Right kidney (tissue), 1 donor: ENCODE measurements around the gene CTSF.
"Not testable (repeated sequence)": the region's sequence is repeated elsewhere in the genome, so short reads cannot be mapped to it uniquely, and the experiment has no call there.

Experiments
- DNase-seq: peaks from one replicate; pipeline ENCODE4 v3.0.0-alpha.2; 2016

The CTSF gene

DNA sequence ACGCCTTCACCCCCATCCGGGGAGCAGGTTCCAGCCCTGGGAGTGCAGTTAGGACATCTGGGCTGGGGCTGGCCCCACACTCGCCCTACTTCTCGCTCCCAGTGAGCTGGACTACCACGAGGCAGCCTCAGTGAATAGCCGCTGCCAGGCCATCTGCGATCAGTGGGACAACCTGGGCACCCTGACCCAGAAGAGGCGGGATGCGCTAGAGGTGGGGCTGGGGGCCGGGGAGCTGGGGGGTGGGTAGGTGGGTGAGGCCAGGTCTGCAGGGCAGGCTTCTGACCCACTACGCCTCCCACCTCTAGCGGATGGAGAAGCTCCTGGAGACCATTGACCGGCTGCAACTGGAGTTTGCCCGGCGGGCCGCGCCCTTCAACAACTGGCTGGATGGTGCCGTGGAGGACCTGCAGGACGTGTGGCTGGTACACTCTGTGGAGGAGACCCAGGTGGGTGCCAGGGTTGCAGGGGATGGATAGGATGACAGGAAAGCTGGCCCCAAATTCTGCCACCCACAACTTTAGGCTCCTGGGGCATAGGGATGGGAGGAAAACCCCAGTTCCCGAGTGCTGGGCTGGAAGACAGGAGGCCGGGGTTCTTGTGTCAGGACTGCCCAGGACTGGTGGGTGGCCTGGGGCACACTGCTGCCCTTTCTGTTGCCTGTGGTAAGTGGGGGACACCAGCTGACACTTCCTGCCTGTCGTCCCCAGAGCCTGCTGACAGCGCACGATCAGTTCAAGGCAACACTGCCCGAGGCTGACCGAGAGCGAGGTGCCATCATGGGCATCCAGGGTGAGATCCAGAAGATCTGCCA, 8.3 kb downstream of the CTSF start:
- DNase-seq = no peak

DNA sequence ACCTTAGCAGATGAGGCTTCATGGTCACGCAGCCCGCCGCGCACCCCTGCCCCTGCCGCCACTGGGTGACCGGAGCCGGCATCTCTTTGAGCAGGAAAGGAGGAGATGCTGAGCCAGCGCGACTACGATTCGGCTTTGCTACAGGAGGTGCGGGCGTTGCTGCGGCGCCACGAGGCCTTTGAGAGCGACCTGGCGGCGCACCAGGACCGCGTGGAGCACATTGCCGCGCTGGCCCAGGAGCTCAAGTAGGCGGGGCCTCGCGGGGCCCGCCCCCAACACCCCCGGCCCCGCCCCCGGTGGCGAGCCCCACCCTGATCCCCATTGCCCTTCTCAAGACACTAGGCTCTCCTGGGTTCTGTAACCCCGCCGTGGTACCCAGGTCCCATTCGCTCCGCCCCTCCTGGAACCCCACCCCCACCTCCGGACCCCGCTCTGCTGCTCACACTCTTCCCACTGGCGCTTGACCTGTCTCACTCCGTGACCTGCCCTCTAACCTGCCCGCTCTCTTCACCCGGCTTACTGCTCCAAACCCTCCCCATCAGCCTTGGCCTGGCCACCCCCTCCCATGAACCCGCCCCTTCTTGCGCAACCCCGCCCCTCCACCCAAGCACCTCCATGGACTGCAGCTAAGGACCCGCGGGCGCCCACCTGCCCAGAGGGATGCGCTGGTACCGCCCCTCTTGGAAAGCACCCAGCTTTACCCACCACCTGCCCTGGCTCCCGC, 9.1 kb downstream of the CTSF start:
- DNase-seq = no peak

DNA sequence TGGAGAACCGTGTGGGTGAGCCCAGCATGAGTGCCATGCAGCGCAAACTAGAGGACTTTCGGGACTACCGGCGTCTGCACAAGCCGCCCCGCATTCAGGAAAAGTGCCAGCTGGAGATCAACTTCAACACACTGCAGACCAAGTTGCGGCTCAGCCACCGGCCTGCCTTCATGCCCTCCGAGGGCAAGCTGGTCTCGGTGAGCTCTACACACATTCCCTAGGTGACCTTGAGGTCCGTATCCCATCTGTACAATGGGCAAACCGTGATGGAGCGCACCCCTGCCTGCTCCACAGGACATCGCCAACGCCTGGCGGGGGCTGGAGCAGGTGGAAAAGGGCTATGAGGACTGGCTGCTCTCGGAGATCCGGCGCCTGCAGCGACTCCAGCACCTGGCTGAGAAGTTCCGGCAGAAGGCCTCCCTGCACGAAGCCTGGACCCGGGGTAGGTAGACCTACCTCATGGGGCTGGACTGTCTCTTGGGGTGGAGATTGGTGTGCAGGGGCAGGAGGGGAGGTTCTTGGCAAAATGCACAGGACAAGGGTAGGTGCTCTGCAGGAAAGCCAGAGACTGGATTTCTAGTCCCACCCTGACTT, 10.6 kb downstream of the CTSF start:
- DNase-seq = no peak

DNA sequence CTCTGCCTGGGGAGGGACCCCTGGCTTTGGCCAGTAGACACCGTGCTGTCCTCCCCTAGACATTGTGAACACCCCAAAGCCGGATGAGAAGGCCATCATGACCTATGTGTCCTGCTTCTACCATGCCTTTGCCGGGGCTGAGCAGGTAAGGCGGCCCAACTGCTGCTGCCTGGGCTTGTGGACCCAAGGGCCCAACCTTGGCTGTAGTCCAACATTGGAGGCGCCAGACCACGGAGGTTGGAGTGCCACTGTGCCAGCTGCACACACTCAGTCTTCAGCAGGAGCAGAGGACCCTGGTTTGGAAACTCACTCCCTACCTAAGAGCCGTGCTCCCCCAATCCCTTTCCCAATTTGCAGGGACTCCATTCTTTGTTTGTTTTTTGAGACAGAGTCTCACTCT, 12.3 kb downstream of the CTSF start:
- no peak for DNase-seq

DNA sequence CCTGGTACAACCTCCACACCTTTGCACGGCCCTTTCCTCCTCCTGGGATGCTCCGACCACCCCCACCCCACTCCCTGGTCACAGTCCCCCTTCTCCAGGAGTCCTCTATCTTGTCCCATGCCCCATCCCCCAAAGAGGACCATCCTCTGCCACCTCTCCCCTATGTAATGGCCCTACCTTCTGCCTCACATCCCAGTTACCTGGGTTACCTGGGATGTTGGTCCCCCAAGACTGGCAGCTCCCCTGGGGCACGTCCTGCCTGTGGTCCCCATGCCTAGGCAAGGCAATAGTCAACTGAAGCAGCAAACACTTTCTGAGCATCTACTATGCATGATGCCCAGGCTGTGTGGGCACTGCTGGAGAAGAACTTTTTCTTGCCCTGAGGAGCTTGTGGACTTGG, 13.0 kb downstream of the CTSF start:
- DNase-seq = no peak

DNA sequence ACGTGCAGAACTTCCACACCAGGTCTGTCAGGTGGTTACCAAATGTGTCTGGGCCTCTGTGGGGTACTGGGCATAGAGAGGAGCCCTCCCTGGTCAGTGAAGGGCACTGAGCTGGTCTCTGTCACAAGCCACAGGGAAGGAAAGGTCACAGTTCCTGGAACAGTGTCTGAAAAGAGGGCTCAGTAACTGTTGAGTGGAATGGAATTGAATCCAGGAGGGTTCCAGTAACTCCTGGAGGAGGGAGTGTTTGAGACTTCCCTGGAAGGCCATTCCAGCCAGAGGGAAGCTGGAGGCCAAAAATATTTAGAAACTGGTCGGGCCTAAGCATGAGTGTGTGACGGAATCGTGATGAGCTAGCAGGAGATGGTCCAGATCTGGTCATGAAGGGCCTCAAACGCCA, 13.8 kb downstream of the CTSF start:
- DNase-seq = no peak

DNA sequence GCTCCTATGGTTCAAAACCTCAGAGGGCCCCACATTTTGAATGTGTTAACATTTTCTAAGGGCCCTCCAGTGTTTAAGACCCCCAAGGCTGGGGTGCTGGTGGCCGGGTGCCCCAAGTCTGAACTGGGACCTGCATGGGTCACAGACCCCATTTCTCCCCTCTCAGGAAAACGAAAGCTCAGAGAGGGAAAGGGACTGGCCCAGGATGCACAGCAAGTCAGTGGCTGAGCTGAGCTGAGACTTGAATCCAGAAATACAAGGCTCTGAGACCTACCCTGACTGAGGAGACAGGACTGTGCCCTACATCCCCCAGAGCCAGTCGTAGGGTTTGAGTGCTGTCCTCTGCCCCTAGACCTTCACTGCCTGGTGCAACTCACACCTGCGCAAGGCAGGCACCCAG, 17.5 kb downstream of the CTSF start:
- DNase-seq = no peak

DNA sequence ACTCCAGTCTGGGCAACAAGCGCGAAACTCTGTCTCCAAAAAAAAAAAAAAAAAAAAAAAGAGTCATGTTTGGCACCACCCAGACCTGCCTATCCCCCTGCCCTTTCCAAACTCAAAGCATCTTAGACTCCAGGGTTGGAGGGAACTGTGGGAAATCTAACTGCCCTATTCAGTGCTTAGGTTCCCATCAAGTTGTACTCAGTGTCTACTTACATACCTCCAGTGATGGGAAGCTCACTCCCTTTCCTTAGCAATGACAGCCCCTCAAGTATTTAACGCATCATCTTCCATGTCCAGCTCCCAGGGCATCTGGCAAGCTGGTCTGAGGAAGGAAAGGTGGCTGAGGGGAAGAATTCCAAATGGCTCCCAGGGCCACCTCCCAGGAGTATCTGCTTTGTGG, 18.7 kb downstream of the CTSF start:
- no peak for DNase-seq

DNA sequence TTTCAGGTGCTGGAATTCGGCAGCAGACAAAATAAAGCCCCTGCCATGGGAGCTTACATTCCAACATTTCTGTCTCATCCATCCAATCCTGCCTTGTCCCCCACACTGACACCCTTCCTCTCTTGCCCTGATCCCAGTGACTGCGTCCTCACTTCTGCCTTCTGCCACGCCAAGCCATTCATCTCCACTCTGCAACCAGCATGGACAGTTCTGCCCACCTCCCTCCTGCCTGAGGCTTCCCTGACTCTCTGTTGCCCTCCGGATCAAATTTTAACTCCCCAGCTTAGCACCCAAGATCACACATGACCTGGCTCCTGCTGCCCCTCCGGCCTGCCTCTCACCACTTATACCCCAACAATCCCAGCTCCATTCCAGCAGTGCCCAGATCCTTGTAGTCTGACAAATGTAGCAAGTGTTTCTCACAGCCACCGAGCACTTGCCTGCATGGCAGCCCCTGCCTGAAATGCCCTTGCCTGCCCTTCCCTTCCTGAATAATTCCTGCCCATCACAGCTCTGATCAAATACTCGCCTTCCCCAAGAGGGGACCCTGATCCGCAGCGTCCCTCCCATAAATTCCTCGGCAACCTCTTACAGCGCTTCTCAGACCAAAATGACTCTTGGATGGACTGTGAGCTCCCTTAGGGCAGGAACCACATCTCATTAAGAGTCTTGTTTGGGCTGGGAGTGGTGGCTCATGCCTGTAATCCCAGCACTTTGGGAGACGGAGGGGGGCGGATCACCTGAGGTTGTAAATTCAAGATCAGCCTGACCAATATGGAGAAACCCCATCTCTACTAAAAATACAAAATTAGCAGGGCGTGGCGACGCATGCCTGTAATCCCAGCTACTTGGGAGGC, 19.4 kb downstream of the CTSF start:
- no peak for DNase-seq

DNA sequence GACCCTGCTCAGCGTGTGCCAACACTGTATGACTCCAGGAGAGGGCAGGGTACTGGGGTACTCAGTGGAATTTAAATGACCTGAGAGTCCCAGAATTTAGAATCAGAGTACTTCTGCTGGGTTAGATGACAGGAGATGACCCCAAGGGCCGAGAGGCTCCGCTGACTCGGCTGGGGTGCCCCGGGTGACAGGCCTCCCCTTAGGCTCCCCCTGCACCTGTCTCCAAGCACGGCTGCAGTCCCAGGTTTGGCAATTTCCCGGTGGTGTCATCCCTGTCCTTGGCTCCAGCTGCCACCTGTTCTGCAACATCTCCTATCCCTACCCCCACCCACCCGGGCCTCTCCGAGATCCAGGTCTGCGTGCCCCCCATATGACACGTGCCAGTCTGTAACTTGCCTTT, 20.4 kb downstream of the CTSF start:
- no peak for DNase-seq

DNA sequence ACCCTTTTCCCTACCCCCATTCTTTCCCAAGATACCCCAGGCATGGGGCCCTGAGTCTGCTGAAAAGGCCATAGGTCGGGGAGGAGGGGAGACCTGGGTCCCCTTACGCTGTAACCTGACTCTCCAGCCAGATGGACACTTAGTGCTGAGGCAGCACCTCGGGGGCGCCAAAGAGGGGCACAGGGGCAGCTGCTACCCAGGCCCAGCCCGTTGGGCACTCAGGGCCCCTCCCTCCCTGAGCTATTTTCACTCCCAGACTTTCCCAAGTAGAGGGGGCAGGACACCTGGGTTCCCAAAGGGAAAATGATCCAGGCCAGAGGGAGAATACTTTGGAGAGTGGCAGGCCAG, 20.8 kb downstream of the CTSF start:
- DNase-seq = peak; percentile 26

DNA sequence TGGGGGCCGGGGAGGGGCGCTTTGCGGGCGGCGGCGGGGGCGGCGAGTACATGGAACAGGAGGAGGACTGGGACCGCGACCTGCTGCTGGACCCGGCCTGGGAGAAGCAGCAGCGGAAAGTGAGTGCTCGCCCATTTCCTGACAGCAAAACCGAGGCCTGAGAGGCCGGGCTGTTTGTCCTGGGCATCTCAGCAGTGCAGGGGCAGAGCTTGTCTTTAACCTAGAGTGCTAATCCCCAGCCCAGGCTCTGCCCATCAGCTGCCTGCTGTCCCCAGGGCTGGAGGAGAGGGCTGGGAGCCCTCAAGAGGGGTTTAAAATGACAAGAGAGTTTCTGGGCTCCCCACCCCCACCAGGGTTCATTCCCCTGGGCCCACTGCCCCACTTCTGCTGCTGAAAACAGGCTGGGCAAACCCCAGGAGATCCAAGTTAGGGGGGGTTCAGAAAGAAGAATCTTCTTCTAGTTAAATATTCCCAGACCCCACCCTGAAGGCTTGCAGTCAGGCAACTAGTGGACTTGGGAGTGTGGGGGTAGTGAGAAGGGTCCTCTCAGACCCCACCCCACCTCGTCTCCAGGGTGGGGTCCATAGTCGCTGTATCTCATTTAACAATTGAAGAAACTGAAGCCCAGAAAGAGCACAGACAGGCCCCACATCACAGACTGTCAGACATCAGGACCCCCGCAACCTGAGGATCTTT, 21.3 kb downstream of the CTSF start:
- peak; percentile 25 for DNase-seq

DNA sequence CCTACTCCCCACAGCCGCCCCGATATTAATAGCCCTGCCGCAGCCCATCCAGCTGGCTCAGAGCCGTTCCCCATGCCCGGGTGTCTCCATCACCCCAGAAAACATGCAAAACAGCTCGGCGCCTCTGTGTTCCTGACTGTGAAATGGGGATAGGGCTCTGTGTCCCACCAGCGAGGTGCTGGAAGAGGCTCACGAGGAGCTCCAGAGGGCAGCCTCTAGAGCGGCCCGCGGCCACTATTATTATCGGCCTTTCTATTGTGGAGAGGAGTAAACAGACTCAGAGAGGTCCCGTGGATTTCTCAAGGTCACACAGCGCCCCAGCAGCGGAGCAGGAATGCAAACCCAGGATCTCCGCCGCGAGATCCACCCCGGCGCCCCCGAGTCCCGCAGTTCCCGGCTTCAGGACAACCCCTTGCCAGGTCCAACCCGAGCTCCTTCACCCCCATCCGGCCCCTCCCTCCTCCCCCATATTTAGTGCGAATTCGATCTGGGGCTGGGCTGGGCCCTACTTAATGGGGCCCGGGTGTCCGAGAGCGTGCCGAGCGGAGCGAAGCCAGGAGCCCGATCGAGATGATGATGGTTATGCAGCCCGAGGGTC, 21.9 kb downstream of the CTSF start, which contains the start of gene ACTN3:
Gene ACTN3 (plus strand): TSS at position 536 of the 598 bp plus-strand sequence. CDS start 35 bp downstream, at position 571.
- no peak for DNase-seq

DNA sequence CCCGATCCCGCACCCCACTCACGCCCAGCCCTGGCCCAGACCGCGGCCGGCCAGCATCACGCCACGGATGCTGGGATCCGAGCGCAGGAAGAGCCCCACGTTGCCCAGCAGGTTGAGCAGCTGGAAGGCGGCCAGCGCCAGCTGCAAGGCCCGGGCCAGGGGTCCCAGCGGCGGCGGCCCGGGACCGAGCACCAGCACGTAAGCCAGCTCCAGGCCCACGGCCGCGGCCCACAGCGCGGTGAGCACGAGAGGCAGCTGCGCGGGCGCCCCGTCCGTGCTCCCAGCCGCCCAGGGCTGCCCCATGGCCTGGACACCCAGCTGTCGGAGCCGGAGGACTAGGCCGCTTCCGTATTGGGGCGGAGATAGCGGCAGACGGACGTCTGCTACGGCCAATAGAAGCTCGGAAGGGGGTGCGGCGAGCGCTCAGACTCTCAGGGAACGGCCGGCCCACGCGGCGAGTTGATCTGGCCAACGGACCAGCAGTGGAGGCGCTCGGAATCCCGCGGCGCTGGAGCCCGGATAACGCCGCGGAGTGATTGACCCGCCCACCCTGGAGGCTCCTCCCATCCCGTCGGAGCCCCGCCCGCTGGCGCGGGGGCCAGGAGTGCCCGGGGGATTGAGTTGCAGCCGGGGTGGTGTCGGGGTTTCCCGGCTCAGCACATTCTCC, 22.6 kb downstream of the CTSF start, which contains the start of gene ZDHHC24:
Gene ZDHHC24 (minus strand): TSS at position 348 of the 667 bp plus-strand sequence. CDS start 45 bp downstream, at position 303.
- peak; percentile 96 for DNase-seq

DNA sequence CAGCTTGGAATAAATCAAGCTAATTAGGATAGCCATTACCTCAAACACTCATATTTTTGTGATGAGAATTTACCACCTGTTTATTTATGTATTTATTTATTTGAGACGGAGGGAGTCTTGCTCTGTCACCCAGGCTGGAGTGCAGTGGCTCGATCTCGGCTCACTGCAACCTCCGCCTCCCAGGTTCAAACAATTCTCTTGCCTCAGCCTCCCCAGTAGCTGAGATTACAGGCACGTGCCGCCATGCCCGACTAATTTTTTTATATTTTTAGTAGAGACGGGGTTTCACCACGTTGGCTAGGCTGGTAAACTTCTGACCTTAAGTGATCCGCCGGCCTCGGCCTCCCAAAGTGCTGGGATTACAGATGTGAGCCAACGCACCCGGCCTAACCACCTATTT, 23.5 kb downstream of the CTSF start:
- not testable (repeated sequence) for DNase-seq

DNA sequence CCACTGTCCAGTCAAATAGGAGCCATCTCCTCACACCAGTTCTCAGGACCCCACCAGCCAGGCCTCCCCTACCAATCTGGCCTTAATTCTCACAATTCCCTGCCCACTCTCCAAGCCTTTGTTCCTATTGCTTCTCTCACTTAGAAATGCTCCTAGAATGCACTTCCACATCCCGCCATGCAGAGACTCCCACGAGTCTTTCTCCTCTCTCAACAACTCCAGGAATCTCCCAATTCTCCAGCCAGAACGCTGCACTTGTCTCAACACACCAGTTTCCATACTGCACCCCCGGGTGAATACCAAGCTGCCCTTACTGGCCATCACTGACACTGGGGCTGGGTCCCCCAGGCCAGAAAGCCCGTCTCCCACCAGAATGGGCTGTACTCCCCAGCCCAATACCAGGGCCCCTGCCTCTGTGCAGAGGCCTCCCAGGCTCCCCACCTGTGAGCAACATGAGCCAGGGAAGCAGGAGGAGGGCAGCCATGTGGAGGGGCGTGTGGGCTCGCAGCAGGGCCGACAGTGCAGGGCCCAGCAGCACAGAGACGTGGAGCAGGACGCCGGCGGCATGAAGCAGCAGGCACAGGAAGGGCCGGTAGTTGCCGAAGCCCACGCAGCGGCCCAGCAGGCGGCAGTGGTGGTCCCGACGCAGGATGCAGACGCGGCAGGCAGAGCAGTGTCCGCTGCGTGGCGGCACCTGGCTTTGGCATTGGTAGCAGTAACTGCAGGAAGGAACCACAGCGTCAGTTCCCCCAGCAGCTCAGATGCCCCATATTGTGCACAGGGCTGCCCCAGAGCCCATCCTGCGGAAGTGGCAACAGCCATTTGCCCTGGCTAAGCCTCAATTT, 24.9 kb downstream of the CTSF start:
- peak; percentile 68 for DNase-seq

DNA sequence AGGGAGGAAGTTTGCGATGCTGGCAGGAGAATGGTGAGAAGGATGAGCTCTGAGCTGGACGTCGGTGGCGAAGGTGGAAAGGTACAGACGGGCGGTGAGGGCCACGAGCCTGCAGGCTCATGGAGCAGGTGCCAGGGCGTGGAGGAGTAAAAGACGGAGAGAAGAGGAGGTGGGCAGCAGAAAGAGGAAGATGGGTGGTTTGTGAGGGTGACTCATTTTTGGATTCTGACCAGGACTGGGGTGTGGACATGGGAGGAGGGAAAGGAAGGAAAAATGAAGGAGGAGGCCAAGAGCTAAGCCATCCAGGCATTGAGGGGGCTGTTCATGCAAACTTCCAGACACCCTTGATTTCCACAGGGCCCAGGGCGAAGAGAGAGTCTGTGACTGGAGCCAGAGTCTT, 26.0 kb downstream of the CTSF start:
- no peak for DNase-seq

DNA sequence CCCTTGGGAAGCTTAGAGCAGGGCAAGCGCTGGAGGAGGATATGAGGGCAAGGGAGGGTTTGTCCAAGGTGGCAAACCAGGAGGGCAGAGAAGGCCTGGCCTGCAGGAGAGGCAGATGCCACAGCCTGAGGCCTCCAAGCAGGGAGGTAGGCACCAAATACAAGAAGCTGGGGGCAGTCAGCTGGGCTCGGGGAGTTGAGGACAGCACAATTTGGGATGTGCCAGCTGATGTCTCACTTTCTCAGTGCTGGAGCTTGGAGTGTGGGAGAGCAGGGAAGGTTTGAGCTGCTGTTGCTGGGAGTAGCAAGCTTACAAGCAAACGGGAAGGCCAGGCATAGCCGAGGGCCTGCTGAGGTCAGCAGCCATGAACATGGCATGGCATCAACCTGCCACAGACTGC, 26.5 kb downstream of the CTSF start:
- DNase-seq = no peak

DNA sequence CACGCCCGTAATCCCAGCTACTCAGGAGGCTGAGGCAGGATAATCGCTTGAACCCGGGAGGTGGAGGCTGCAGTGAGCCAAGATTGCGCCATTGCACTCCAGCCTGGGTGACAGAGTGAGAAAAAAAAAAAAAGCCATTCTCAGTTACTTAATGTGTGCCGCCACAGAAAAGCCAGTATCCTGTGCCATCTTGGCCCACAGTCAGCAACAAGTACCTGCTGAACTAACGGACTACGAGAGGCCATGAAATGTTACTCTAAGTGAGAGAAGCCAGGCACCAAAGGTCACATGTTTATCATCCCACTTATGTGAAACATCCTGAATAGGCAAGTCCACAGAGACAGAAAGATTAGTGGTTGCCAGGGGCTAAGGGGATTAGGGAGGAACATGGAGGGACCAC, 27.8 kb downstream of the CTSF start:
- DNase-seq = not testable (repeated sequence)

DNA sequence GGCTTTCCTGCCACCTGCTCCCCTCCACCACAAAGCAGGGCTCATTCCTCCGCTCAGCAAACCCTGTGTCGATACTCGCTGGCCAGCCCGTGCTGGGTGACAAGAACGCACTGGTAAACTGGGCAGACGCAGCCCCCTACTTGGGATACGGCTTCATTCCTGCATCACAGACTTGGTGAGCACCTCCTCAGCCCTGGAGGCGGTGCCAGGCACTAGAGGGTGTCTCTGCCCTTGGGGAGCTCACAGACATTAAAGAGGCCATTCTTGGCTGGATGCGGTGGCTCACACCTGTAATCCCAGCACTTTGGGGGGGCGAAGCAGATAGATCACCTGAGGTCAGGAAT, 28.6 kb downstream of the CTSF start:
- DNase-seq = no peak
